Adrenal gland (tissue), 12 donors: ENCODE results near the gene FOXN3. TPM values are rescaled to one million over a fixed set of nuclear protein-coding genes. Genes with fewer than 3 reads are reported as not detected.

Experiments used
- DNase-seq, 7 donors: peaks; one replicate each; pipeline ENCODE4 v3.0.0-alpha.2; 2019 to 2020
- H3K27ac ChIP-seq, 5 donors: fragments of 200-600 bp; sonication (generic) in 4 of 5; 1 replicate in 3 of 5; 2 replicates in 2 of 5; pipeline versions ENCODE4 v1.5.1 to v1.8.0; 2016 to 2020; ENCODE audit warnings: mild to moderate bottlenecking in 1 of 5
- H3K27me3 ChIP-seq: fragments of 200-600 bp; 2 replicates; pipeline ENCODE4 v1.8.0; 2021
- H3K36me3 ChIP-seq, 2 donors: fragments of 200-600 bp; replicated peaks in 1 of 2; 1 replicate in 1 of 2; 2 replicates in 1 of 2; pipeline versions ENCODE4 v1.5.1 to v1.8.0; 2018 to 2022
- H3K4me1 ChIP-seq, 2 donors: fragments of 200-600 bp; replicated peaks in 1 of 2; 1 replicate in 1 of 2; 2 replicates in 1 of 2; pipeline versions ENCODE4 v1.5.1 to v1.8.0; 2018 to 2021
- H3K4me3 ChIP-seq, 4 donors: fragments of 200-600 bp; sonication (generic) in 3 of 4; one replicate each; pipeline ENCODE4 v1.5.1; 2016 to 2018
- H3K9me3 ChIP-seq, 3 donors: fragments of 200-600 bp; sonication (generic) in 1 of 3; replicated peaks in 1 of 3; 1 replicate in 2 of 3; 2 replicates in 1 of 3; pipeline versions ENCODE4 v1.5.1 to v1.8.0; 2016 to 2021
- CTCF ChIP-seq, 6 experiments: fragments of 450-650 bp in 4 of 6; fragments of 200-600 bp in 2 of 6; sonication (generic) in 1 of 6; IDR thresholded peaks; 1 replicate in 5 of 6; 2 replicates in 1 of 6; pipeline versions ENCODE4 v1.5.1 to v1.8.0; 2016 to 2021; ENCODE audit warnings: antibody characterized with exemption in 6 of 6, mild to moderate bottlenecking in 2 of 6, moderate library complexity in 1 of 6
- POLR2A ChIP-seq, 2 donors: fragments of 450-650 bp; IDR thresholded peaks; one replicate each; pipeline ENCODE4 v1.6.1; 2017; ENCODE audit warnings: antibody characterized with exemption in 2 of 2, mild to moderate bottlenecking in 2 of 2, moderate library complexity in 1 of 2
- WGBS, 4 donors: extraction: QIAGEN DNeasy Blood & Tissue Kit in 2 of 4; methylation state at CpG; one replicate each; pipeline versions ENCODE4 v1.1.5 to v1.1.7; 2013 to 2017; 5-methylcytosine and 5-hydroxymethylcytosine counted together
- intact Hi-C, 2 donors: fragments of 100-400 bp; cut with DNase I; formaldehyde crosslinking; loops; one replicate each; pipeline versions ENCODE4 v1.14.1 to v1.15.0; 2022 to 2023
- polyA plus RNA-seq, 3 donors: library from polyadenylated mRNA; stranded (reverse); fragments of 200-250 nt in 2 of 3; fragments of 350-450 nt in 1 of 3; fragmentation: Illumina TruSeq in 1 of 3; extraction: RNeasy Lipid Tissue Mini Kit (QIAGEN cat#74804) in 1 of 3; gene quantifications; one replicate each; pipeline ENCODE4 v1.2.3, GENCODE V29; 2013 to 2014
- total RNA-seq, 9 donors: library from RNA; depleted of rRNA in 4 of 9; stranded (reverse); fragments of >200 nt in 4 of 9; fragments of 120-200 nt in 1 of 9; fragmentation: NEBNext Ultra II Directional in 1 of 9; extraction: Animal tissue kit (Norgen Biotek cat#: 25700) in 1 of 9; gene quantifications; one replicate each; pipeline versions ENCODE4 v1.1.0 to v1.2.4, GENCODE V29; 2013 to 2023
- donor health status: healthy with polysubstance abuse.
- donor health status: Bipolar disorder and iron deficiency.
- donor health status: DM: yes; HTN: yes; CAD: no.
- donor health status: DM: no; HTN: no; CAD: no.
- donor health status: DM: no; HTN: no; CAD: no.
- donor health status: DM: yes; HTN: yes; CAD: no.

The FOXN3 gene
- total and polyA plus RNA-seq, 12 donors, result 10.7 to 131 (median 96.8) TPM

- no peak for DNase-seq
- WGBS, 4 donors, result 91 to 97% (median 95%) methylated on average over 3 of the region's 3 CpGs
- no peaks in the 10 kb centered on the region for H3K4me1 ChIP-seq
- TF ChIP-seq CTCF (IDR thresholded peaks at IDR 0.05) (no peak), POLR2A (IDR thresholded peaks at IDR 0.05) (no peak)
- H3K36me3 ChIP-seq, result no peaks in the 10 kb centered on the region
- H3K27me3 ChIP-seq, result no peaks in the 10 kb centered on the region
- H3K9me3 ChIP-seq, result no peaks in the 10 kb centered on the region
- H3K4me3 ChIP-seq, result no peak overlapping the region
- intact Hi-C loops, result no loop called here
- H3K27ac ChIP-seq, result no peak overlapping the region
These were observed 44.2 kb upstream of the FOXN3 start for GRCh38 chr14:89461256-89461655.

GRCh38 chr14:89458713-89459420 is 41.8 kb upstream of the FOXN3 start:
- Histone ChIP-seq H3K4me1 (no peaks in the 10 kb centered on the region), H3K27ac (no peak overlapping the region), H3K9me3 (no peaks in the 10 kb centered on the region), H3K27me3 (no peaks in the 10 kb centered on the region), H3K36me3 (no peaks in the 10 kb centered on the region), H3K4me3 (no peak overlapping the region)
- WGBS, 4 donors, result 78 to 82% (median 80%) methylated on average over 5 of the region's 5 CpGs
- DNase-seq, result no peak
- no peak for TF ChIP-seq CTCF (IDR thresholded peaks at IDR 0.05)
- no peak for TF ChIP-seq POLR2A (IDR thresholded peaks at IDR 0.05)
- intact Hi-C loops, result no loop called here

GRCh38 chr14:89457007-89457406 is 40.0 kb upstream of the FOXN3 start:
- TF ChIP-seq CTCF (IDR thresholded peaks at IDR 0.05), result no peak
- no peak for TF ChIP-seq POLR2A (IDR thresholded peaks at IDR 0.05)

GRCh38 chr14:89455412-89455811 is 38.4 kb upstream of the FOXN3 start:
- intact Hi-C loops, result no loop called here
- Histone ChIP-seq H3K27me3 (no peaks in the 10 kb centered on the region), H3K4me3 (no peak overlapping the region), H3K27ac (no peak overlapping the region), H3K4me1 (no peaks in the 10 kb centered on the region), H3K36me3 (no peaks in the 10 kb centered on the region), H3K9me3 (no peaks in the 10 kb centered on the region)
- WGBS, 4 donors, result 69 to 96% (median 77%) methylated on average over 9 of the region's 9 CpGs
- TF ChIP-seq POLR2A (IDR thresholded peaks at IDR 0.05) (no peak), CTCF (IDR thresholded peaks at IDR 0.05) (no peak)
- no peak for DNase-seq

More at GRCh38 chr14:89457007-89457406, 40.0 kb upstream of the FOXN3 start:
- 93 to 98% (median 96%) methylated on average over 5 of the region's 5 CpGs for WGBS, 4 donors
- Histone ChIP-seq H3K27me3 (no peaks in the 10 kb centered on the region), H3K27ac (no peak overlapping the region), H3K4me1 (no peaks in the 10 kb centered on the region), H3K36me3 (no peaks in the 10 kb centered on the region), H3K9me3 (no peaks in the 10 kb centered on the region), H3K4me3 (no peak overlapping the region)
- no peak for DNase-seq
- intact Hi-C loops, result no loop called here
